Stimulated activated CD8-positive, alpha-beta memory T cell treated with anti-CD3 and anti-CD28 coated beads, Interleukin-15, amount 100 ng/mL, for 4 hours (primary cell): ENCODE measurements around the gene U2AF1L4.

ENCODE experiments used
- DNase-seq, 2 donors: peaks; one replicate each; pipeline ENCODE4 v3.0.0-alpha.2; 2020; ENCODE audit warnings: low read depth in 2 of 2

U2AF1L4 gene

DNA sequence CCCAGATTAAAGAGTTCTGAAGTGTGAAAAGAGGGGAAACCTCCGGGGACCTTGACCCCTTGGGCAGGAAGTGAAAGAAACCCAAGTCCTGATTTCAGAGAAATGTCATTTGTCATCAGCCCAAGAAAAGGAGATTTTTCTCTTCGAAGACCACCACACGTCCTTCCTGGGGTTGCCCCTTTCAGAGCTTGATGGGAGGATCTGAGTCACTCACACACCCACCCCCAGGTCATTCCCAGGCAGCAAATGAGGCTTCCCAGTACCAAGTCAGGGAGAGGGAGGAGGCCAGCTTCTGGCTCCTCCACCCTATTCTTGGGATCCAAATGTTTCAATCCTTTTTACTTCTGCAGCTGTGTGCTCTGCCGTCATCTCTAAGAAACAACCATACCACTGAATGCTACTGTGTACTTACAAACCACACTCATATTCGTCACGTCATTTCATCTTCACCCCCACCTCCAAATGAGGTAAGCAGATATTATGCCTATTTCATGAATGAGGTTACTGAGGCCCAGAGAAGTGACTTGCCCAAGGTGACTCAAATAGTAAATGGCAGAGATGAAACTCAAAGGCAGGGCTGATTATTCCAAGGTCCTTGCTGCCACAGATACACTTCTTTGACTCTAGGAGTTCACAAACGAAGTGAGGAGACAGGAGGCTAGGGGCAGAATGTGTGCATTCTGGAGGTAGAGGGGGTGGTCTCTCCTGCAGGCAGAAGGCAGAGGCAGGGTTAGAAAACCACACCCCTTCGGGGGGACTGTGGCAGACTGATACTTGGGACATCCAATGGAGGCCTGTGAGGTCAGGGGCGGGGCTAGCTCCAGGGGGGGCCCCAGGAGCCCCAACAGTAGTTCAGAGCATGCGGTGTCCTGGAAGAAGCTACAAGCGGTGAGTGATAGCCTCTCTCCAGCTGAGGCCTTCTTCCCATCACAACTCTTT, 32.4 kb downstream of the U2AF1L4 start:
- peak; percentile 54 to 61 for DNase-seq

DNA sequence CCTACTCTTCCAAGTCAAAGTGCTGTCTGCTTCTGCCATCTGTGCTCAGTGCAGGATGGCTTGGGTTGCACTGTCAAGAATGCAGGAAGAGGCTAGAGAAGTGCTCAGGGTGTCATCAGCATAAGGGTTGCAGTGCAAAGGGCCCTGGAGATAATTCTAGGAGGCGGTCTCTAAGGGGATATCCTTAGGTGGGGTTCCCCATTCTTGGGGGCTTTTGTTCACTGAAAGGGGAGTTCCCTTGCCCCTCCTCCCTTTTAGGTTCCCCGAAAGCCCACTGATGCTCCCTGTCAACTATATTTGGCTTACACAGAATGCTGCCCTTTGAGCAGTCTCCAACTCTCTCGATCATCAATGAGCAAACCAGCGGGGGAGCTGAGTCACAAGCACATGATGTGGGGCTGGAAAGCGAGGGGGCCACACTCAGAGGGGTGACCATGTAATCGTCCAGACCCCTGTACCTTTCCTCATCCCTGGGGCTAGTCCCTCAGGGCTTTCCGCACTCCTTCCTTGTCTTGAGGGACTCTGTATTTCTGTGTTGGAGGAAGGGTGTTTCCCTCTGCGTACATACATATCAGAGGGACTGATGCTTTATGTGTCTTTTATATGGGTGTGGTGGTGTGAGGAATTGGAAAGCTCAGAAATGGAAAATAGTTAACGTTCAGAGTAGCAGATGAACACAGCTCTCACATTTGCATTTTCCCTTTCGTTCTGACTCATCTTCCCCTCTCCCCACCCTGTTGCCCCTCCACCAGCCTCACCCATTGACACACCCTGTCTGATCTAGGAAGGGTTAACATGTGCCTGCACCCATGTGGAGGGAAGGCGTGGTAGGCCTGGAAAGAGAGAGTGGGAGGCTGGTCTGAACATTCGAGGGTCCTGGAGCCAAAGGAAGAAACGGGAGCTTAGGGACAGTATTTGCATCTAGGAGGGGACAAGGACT, 34.2 kb downstream of the U2AF1L4 start:
- DNase-seq, result peak in 1 of 2 donors; percentile 58

DNA sequence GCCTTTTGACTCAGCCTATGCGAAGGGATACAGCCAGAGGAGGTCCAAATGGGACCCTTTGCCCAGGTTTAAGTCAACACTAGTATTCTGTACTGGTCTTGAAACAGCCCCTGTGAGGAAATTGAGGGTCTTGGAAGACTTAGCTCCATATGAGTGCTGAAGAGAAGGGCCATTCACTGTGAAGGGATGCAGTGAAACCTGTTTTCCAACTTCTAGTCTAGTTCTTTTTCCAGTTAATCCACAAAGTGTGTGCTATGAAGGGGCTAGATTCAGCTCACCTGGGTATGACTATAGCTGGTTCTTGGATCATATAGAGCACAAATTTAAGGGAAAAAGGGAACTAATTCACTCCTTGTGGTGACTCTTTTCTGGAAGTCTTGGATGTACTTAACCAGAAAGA, 36.8 kb downstream of the U2AF1L4 start:
- no peak for DNase-seq

DNA sequence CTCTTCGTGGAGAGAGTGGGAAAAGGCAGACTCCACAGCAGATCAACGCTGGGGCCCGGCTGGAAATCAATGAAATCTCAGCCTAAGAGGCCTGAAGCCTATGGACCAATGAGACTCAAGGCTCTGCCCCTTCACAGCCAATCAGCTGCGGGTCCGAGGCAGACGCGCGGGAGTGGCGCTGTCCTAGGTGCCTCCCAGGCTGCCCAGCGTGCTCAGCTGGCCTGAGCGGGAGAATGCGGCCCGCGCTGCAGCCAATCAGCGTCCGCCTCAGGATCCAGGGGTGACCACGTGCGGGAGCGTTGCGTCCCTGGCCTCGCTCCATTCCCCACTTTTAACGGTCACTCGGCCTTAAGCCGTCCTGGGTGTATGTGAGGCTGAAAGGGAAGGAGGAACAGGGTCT, 41.0 kb downstream of the U2AF1L4 start, which contains the start of gene ZBTB32:
ZBTB32 (plus strand) TSS at position 341 of the 400 bp plus-strand sequence. CDS start 10,069 bp downstream, outside the sequence.
- no peak for DNase-seq

DNA sequence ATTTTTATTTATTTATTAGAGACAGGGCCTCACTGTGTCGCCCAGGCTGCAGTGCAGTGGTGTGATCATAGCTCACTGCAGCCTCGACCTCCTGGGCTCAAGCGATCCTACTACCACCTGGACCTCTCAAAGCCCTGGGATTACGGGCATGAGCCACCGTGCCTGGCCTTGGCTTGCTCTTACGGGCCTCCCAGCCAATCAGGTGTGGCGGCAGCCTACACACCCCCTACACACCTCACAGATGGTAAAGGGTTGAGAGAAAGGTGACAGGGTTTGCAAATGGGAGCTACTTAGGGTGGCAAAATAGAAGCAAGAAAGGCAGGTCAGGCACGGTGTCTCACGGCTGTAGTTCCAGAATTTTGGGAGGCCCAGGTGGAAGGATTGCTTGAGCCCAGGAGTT, 41.9 kb downstream of the U2AF1L4 start:
- no peak for DNase-seq

DNA sequence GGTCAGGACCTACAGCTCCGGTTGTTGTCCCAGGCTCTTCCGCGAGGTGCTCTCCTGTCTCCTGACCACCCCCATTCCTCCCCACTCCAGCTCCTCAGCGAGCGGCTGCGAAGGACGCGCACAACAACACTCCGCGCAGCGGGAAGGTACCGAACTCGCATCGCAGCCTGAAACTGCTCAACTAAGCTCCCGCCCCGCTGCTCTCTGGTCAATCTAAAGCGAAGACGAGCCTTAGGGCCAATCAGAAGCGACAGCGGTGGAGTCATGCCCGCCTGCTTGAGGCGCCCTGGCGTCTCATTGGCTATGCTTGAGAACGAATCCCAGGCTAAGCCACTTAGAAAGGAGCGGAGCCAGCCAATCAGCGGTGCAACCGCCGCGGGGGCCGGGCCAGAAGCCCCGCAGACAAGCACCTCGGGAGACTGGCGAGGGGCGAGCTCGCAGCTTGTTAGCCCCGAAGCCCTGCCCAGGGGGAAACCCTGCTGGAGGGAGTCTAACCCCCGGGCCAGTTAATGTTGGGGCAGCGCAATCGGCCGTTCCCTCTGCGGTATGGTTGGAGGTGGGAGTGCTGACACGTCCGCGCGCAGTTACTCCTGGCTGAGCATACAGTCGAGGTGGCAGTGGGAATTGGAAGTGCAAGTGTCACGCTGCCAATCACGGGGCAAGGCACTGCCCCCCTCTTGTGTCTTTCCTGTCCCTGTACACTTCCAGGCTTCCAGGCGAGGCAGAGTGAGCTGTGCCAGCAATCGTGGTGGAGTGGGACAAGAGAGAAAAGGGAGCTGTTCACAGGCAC, 42.8 kb downstream of the U2AF1L4 start:
- peak; percentile 80 to 91 for DNase-seq

DNA sequence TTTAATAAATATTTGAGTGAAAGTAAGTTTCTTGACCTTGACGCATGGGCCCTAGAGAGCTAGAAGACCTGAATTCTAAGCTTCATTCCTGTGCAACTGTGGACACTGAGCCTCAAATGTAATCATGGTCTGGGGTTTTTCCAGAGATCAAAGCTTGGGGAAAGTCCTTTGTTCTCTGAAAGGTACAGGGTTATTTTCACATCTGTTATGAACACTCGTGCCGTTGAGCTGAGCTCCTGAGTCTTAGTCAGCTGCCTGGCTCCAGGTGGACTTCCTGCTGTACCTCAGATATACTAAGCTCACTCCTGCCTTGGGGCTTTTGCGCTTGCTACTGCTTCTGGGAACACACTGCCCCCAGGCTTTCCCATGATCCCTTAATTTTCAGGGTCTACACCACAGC, 48.4 kb downstream of the U2AF1L4 start:
- no peak for DNase-seq

DNA sequence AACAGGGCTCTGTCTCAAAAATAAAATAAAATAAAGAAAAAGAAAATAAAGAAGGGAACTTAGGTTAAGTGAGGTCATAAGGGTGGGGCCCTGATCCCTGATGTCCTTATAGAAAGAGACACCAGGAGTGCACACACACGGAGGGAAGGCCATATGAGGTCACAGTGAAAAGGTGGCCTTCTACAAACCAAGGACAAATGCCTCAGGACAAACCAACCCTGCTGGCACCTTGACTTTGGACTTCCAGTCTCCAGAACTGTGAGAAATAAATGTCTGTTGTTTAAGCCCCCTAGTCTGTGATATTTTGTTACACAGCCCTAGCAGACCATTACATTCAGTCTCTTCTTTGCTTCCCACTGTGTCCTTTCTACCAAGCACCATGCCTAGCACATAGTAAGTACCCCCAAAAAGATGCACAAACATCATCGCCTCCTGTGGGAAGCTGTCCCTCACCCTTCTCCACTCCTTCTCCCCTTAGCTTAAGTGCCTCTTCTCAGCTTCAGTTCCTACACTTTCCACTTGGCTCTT, 49.3 kb downstream of the U2AF1L4 start:
- no peak for DNase-seq

DNA sequence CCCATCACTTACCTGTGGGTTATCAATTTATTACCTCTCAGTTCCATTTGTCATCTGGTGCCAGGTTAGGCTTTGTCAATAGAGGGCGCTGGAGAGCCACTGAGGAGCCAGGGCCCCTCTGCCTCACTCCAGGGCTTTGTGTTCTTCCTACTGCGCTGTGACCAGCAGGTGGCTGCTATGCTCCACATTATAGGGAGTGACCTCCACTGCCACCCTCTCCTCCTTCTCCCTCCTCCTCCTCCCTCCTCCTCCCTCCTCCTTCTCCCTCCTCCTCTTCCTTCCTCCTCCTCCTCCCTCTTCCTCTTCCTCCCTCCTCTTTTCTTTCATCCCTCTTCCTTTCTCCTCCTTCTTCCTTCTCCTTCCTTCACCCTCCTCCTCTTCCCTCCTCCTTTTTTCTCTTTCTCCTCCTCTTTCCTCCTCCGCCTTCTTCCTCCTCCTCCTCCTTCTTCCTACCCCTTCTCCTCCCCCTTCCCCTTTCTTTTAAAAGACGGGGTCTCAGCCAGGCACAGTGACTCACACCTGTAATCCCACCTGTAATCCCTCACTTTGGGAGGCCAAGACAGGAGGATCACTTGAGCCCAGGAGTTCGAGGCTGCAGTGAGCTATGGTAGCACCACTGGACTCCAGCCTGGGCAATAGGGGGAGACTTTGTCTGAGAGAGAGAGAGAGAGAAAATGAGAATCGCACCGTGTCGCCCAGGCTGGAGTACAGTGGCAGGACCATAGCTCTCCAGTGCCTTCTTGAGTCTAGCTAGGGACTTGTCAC, 51.2 kb downstream of the U2AF1L4 start:
- peak; percentile 71 to 84 for DNase-seq

DNA sequence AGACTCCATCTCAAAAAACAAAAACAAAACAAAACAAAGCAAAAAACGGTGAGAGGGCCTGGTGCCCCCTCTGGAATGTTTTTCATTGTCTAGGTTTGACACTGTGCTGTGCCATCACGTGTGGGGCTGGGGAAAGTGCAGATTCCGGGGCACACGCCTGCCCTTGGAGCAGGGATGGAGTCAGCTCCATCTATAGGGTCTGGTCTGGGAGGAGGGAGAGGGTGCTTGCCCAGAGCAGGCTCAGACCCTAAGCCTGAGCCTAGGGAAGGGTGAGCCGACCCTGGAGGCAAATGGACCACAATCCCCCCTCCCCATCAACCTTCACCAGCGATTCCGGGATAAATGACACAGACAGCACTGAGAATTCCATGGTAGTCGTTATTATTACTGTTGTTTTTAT, 51.8 kb downstream of the U2AF1L4 start:
- DNase-seq, result no peak
